Tracheal epithelial cell (primary cell): ENCODE measurements around the gene JAK3. TPM values are rescaled to one million over a fixed set of nuclear protein-coding genes. Genes with fewer than 3 reads are reported as not detected.

Experiments used
- total RNA-seq: library from RNA; depleted of rRNA; stranded (reverse); fragments of >200 nt; gene quantifications from 2 replicates; pipeline ENCODE4 v1.2.1, GENCODE V29; 2014

The JAK3 gene
- total RNA-seq, result 0.43 and 1.4 TPM in 2 replicates

GRCh38 chr19:17847538-17848366 lies at the start of gene JAK3:
Gene JAK3 (minus strand): TSS chr19:17847982. CDS start chr19:17844417, 3,565 bp downstream.

DNA sequence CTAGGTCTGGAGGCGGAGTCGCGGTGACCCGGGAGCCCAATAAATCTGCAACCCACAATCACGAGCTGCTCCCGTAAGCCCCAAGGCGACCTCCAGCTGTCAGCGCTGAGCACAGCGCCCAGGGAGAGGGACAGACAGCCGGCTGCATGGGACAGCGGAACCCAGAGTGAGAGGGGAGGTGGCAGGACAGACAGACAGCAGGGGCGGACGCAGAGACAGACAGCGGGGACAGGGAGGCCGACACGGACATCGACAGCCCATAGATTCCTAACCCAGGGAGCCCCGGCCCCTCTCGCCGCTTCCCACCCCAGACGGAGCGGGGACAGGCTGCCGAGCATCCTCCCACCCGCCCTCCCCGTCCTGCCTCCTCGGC lies 24.1 kb upstream of the JAK3 start, which contains the start of gene SLC5A5:
Gene SLC5A5 (plus strand): TSS at position 68 of the 373 bp plus-strand sequence. CDS start 375 bp downstream, outside the sequence.

GRCh38 chr19:17859533-17860330 lies 11.9 kb upstream of the JAK3 start, which contains the start of gene RPL18A:
Gene RPL18A (plus strand): TSS chr19:17859910. CDS start chr19:17859957, 47 bp downstream.

DNA sequence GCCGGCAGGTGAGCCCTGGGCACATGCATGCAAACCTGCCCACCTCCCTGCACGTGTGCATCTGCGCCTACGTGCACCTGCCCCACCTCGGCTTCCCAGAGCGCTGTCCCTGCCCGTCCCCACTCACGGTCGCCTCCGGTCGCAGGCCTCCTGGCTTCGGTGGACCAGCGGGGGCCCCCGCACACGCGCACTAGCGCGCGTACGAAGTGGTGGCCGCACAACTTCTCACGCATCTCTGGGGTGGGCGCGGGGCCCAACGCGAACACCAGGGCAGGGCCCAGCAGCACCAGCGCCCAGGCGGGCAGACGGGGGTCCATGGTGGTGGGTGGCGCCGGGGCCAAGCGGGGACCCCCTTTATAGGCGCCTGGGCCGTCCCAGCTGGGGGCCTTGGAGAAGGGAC lies 26.6 kb downstream of the JAK3 start, which contains the start of gene INSL3:
Gene INSL3 (minus strand): TSS at position 330 of the 400 bp plus-strand sequence. CDS start 13 bp downstream, at position 317.

GRCh38 chr19:17794731-17795494 lies 52.9 kb downstream of the JAK3 start, which contains the start of gene B3GNT3:
Gene B3GNT3 (plus strand): TSS chr19:17795138. CDS start chr19:17807808, 12,670 bp downstream.

Other genes with a start within 250 kb of the JAK3 start
- gene UNC13A, start 159.6 kb downstream of the JAK3 start, total RNA-seq, result under 0.01 TPM in 1 of 2 replicates, not detected in the other
- 9.2 and 14.7 TPM in 2 replicates for gene MAP1S, start 128.5 kb downstream of the JAK3 start, total RNA-seq
- 1.4 and 4.7 TPM in 2 replicates for gene FCHO1, start 96.5 kb downstream of the JAK3 start, total RNA-seq
- gene B3GNT3, start 52.8 kb downstream of the JAK3 start, total RNA-seq, result 4.8 and 12.1 TPM in 2 replicates
- gene INSL3, start 26.5 kb downstream of the JAK3 start, total RNA-seq, result not detected in 2 replicates
- gene RPL18A, start 11.9 kb upstream of the JAK3 start, total RNA-seq, result 1,385 and 2,595 TPM in 2 replicates
- 0.21 and 0.24 TPM in 2 replicates for gene SLC5A5, start 24.0 kb upstream of the JAK3 start, total RNA-seq
- 19.6 and 25.5 TPM in 2 replicates for gene CCDC124, start 85.0 kb upstream of the JAK3 start, total RNA-seq
- gene KCNN1, start 119.1 kb upstream of the JAK3 start, total RNA-seq, result not detected in 2 replicates
- gene ARRDC2, start 160.2 kb upstream of the JAK3 start, total RNA-seq, result 6.6 and 12.8 TPM in 2 replicates
- under 0.01 TPM in 1 of 2 replicates, not detected in the other for gene IL12RB1, start 239.0 kb upstream of the JAK3 start, total RNA-seq
- gene MAST3, start 249.8 kb upstream of the JAK3 start, total RNA-seq, result 1.1 and 1.2 TPM in 2 replicates